ENCODE measurements around the gene KIF2C.

Gene KIF2C

GRCh38 chr1:44707959-44708831 is 31.4 kb upstream of the KIF2C start:
- no peak for TF ChIP-seq ZNF274 (IDR thresholded peaks at IDR 0.05; ENCODE audit: low read depth, low read length)
- H3K4me3 ChIP-seq (ENCODE audit: low read length) = no peak overlapping the region

GRCh38 chr1:44713321-44713781 is 26.3 kb upstream of the KIF2C start:
- no peak for TF ChIP-seq ZNF274 (IDR thresholded peaks at IDR 0.05; ENCODE audit: low read depth, low read length)
- H3K4me3 ChIP-seq (ENCODE audit: low read length) = no peak overlapping the region; the same call in 1 of the 2 replicates

DNA sequence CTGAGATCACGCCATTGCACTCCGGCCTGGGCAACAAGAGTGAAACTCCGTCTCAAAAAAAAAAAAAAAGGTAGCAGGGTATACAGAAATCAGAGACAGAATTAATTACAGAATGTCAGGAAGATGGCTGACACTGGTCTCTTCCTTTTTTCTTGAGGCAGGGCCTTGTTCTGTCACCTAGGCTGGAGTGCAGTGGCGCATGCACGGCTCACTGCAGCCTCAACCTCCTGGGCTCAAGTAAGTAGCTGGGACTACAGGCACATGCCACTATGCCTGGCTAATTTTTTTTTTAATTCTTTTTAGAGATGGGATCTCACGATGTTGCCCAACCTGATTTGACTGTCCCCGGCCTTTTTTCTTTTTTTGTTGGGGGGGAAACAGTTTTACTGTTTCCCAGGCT is 25.1 kb upstream of the KIF2C start:
- no peak for TF ChIP-seq ZNF274 (IDR thresholded peaks at IDR 0.05; ENCODE audit: low read depth, low read length)
- H3K4me3 ChIP-seq (ENCODE audit: low read length) = no peak overlapping the region

DNA sequence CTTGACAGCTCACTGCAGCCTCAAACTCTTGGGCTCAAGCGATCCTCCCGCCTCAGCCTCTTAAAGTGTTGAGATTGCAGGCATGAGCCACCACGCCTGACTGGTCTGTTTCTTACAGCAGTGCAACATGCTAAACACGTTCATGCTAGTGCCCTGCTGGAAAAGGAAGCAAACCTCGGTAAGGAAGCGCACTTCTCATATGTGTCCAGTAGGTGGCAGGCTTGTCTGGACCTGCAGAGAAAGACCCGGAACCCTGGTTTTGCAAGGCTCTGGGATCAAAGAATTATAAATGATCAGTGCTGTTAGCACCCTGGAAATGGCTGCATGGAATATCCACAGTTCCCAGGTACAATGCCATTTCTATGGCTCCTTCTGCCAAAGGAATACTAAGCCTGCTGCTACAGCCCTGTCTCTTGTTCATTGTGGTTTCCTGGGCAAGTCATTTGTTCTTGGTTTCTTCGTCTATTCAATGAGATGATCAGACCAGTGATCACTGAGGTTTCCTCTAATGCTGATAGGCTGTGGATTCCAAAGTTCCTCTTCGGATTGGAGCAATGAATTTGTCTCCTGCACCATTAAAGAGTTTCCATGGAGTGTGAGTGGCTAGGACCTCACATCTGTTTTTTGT is 24.6 kb upstream of the KIF2C start:
- H3K4me3 ChIP-seq (ENCODE audit: low read length) = no peak overlapping the region
- TF ChIP-seq ZNF274 (IDR thresholded peaks at IDR 0.05; ENCODE audit: low read depth, low read length) = no peak

GRCh38 chr1:44717156-44717555 is 22.5 kb upstream of the KIF2C start:
- H3K4me3 ChIP-seq (ENCODE audit: low read length) = no peak overlapping the region
- TF ChIP-seq ZNF274 (IDR thresholded peaks at IDR 0.05; ENCODE audit: low read depth, low read length) = no peak

DNA sequence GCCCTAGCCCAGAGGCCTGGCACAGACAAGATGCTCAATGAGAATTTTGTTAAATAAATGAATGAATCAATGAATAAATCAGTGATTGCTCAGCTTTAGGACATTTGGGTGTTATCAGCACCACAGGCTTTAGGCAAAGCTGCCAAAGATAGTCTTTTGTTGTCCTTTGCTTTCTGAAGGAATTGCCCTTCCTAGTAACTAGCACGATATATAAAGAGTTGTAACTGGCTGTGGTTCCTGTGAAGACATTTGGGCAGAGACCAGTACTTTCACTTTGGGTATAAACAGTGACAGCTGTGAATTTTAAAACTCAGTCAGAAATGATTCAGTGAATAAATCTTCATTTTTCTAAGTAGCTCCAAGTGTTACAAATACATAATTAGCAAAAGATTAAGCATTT is 22.0 kb upstream of the KIF2C start:
- no peak overlapping the region for H3K4me3 ChIP-seq (ENCODE audit: low read length)
- no peak for TF ChIP-seq ZNF274 (IDR thresholded peaks at IDR 0.05; ENCODE audit: low read depth, low read length)

DNA sequence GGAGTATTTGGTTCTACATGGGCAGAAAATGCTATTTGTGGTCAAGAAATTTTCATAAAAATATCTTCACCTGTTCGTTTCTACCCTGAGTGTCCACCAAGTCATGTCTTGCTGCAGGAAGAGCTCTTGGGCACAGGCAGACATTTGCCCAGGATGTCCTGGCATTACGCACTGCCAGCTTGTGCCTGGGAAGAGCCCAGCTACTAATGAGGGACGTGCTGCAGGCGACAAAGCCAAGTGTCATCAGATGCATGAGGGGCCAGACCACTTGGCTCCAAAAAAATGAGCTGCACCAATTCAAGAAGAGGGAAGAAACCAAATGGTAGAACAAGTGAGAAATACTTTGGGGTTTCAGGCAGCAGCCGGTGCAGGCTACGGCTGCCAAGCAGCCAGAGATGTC is 21.5 kb upstream of the KIF2C start:
- no peak for TF ChIP-seq ZNF274 (IDR thresholded peaks at IDR 0.05; ENCODE audit: low read depth, low read length)
- H3K4me3 ChIP-seq (ENCODE audit: low read length) = no peak overlapping the region

DNA sequence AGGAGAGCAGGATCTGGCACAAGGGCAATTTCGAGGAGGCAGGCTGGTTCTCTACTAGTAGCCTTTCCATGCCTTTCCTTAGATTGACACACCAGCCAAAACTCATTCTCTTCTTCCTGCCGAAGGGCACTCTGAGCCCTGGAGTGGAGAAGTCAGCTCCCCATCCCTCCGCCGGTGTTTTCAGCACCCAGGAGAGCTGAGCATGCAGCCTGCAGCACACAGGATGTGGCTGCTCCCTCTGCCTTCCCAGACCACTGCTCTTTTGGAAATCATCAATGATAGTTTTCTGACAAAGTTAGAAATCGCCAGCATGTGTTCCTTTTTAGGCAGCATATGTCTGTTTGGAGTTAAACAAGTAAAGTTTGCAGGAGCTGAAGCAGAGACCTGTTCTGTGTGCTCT is 20.3 kb upstream of the KIF2C start:
- no peak overlapping the region for H3K4me3 ChIP-seq (ENCODE audit: low read length)
- TF ChIP-seq ZNF274 (IDR thresholded peaks at IDR 0.05; ENCODE audit: low read depth, low read length) = no peak

GRCh38 chr1:44720281-44720680 is 19.4 kb upstream of the KIF2C start:
- no peak for TF ChIP-seq ZNF274 (IDR thresholded peaks at IDR 0.05; ENCODE audit: low read depth, low read length)

DNA sequence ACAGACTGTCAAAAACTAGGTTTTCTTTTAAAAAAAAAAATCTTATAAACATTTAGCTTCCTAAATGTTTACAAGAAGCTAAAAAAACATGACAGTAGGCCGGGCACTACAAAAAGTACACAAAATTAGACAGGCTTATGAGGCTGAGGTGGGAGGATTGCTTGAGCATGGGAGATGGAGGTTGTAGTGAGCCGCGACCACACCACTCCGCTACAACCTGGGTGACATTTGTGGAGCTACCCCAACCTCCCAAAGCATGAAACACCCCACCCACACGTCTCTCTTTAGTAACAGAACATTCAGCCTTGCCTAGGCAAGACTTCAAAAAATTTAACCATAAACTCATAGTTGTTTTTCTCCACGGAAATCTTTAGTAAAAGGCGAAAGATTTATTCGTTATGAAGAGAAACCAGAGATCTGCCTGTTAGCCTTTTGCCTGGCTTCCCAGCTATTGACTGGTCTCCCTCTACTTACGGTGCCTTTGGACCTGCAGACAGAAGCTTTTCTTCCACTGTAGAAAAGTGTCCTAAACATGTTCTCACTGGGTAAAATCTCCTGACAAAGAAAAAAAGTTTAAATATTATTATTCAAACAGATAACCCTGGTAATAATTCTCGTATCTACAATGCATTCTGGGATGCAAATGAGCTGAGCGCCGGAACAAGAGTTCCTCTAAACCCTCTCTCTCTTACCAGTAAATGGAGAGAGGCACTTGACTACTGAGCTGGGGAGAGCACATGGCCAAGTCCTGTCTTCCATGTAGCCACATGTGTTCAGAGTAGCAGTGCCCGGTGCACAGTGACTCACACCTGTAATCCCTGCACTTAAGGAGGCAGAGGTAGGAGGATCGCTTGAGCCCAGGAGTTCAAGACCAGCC is 17.9 kb upstream of the KIF2C start:
- no peak overlapping the region for H3K4me3 ChIP-seq (ENCODE audit: low read length)
- TF ChIP-seq ZNF274 (IDR thresholded peaks at IDR 0.05; ENCODE audit: low read depth, low read length) = no peak

More at GRCh38 chr1:44720281-44720680, 19.4 kb upstream of the KIF2C start:
- no peak overlapping the region for H3K4me3 ChIP-seq (ENCODE audit: low read length)

DNA sequence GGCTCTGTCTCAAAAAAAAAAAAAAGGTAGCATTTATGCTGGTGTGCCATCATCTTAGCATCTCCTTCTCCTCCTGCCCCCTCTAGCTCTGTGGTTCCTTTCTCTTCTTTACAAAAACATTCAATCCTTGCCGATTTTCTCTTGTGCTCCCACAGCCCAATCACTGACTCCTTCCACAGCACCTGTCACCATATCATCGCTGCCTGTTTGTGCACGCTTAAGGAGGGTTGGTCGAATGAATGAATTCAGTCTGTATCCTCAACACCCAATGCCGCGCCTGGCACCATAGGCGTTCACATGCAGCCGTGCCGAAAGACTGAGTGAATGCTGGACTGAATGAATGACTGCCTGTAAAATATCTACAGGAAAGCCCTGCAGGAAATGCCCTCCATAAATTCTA is 16.6 kb upstream of the KIF2C start:
- H3K4me3 ChIP-seq (ENCODE audit: low read length) = peak overlapping the region; percentile 35; the same call in 1 of the 2 replicates
- TF ChIP-seq ZNF274 (IDR thresholded peaks at IDR 0.05; ENCODE audit: low read depth, low read length) = no peak

DNA sequence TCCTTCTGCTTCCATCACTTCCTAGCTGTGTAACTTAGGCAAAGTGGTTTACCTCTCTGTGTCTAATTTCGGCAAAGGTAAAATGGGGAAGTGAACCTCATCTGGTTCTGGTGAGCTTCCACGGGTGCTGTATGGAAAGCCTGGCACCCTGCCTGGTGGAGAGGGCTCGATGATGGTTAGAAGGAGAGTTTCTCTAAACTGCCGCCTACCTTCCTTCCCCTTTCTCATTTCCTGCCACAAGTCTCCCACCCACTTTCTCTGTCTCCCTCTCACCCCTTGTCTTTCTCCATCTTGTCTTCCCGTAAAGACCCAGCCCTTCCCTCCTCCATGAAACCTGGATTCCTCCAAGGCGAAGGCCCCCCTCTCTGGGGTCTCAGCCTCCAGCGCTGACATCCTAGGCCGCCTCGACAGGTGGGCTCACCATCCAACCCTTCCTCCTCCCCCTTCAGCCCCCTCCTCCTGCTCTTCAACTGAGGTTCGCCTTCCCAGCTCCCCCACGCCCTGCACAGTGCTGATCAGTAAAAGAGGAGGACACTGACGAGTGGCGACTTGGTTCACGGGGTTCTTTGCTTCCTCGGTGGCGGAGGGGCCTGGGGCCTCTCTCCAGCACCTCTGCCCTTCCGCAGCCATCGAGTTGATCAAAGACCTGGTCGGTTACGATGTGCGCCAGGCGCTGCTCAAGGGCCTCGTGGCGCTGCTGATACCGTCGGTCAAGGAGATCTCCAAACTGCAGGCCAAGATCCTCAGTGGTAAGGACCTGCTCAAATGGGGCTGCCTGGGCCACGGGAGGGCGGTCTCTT is 15.9 kb upstream of the KIF2C start:
- TF ChIP-seq ZNF274 (IDR thresholded peaks at IDR 0.05; ENCODE audit: low read depth, low read length) = no peak

GRCh38 chr1:44724296-44724954 is 15.2 kb upstream of the KIF2C start:
- no peak for TF ChIP-seq ZNF274 (IDR thresholded peaks at IDR 0.05; ENCODE audit: low read depth, low read length)
- no peak overlapping the region for H3K4me3 ChIP-seq (ENCODE audit: low read length)

More for the DNA sequence above, 15.9 kb upstream of the KIF2C start:
- peak overlapping the region; percentile 35; the same call in 1 of the 2 replicates for H3K4me3 ChIP-seq (ENCODE audit: low read length)

All from GM08714 (cell line).